ENCODE measurements around the gene KMT2C. TPM values are rescaled to one million over a fixed set of nuclear protein-coding genes. Genes with fewer than 3 reads are reported as not detected.
"Not testable (repeated sequence)": the region's sequence is repeated elsewhere in the genome, so short reads cannot be mapped to it uniquely, and the experiment has no call there.

KMT2C gene
- total RNA-seq, 1 donor from 2014 or later: 101 TPM

GRCh38 chr7:152477079-152477478 lies 41.3 kb upstream of the KMT2C start:
- TF ChIP-seq CTCF (IDR thresholded peaks at IDR 0.05): no peak
- H3K36me3 ChIP-seq: no peaks in the 10 kb centered on the region
- DNase-seq (no peak), ATAC-seq (no peak)
- intact Hi-C loops (cut with DNase I): no loop called here
- H3K4me3 ChIP-seq: no peak overlapping the region
- H3K9me3 ChIP-seq: no peaks in the 10 kb centered on the region
- no peaks in the 10 kb centered on the region for H3K4me1 ChIP-seq
- no peak overlapping the region for H3K27ac ChIP-seq
- H3K27me3 ChIP-seq (ENCODE audit: low read depth): no peaks in the 10 kb centered on the region

GRCh38 chr7:152476551-152476950 lies 40.7 kb upstream of the KMT2C start:
- H3K27me3 ChIP-seq (ENCODE audit: low read depth): no peaks in the 10 kb centered on the region
- intact Hi-C loops (cut with DNase I): no loop called here
- ATAC-seq (no peak), DNase-seq (no peak)
- H3K9me3 ChIP-seq: no peaks in the 10 kb centered on the region
- H3K27ac ChIP-seq: no peak overlapping the region
- H3K4me3 ChIP-seq: no peak overlapping the region
- H3K4me1 ChIP-seq: no peaks in the 10 kb centered on the region
- no peaks in the 10 kb centered on the region for H3K36me3 ChIP-seq
- no peak for TF ChIP-seq CTCF (IDR thresholded peaks at IDR 0.05)

- H3K36me3 ChIP-seq; H3K27me3 ChIP-seq (ENCODE audit: low read depth); DNase-seq; H3K4me3 ChIP-seq; H3K9me3 ChIP-seq; intact Hi-C loops (cut with DNase I); ATAC-seq; H3K4me1 ChIP-seq: not testable (repeated sequence)
- peak overlapping the region; percentile 7 for H3K27ac ChIP-seq
These were observed 35.3 kb upstream of the KMT2C start for GRCh38 chr7:152471023-152471620.

GRCh38 chr7:152470251-152471022 lies 34.6 kb upstream of the KMT2C start:
- H3K4me3 ChIP-seq; H3K36me3 ChIP-seq; intact Hi-C loops (cut with DNase I); DNase-seq; H3K27me3 ChIP-seq (ENCODE audit: low read depth); H3K9me3 ChIP-seq; H3K4me1 ChIP-seq: not testable (repeated sequence)
- peak overlapping the region; percentile 7 for H3K27ac ChIP-seq
- ATAC-seq: peak; percentile 39 to 64

GRCh38 chr7:152469576-152469975 lies 33.8 kb upstream of the KMT2C start:
- H3K4me1 ChIP-seq; H3K9me3 ChIP-seq; intact Hi-C loops (cut with DNase I); H3K27me3 ChIP-seq (ENCODE audit: low read depth); H3K36me3 ChIP-seq; DNase-seq; ATAC-seq; H3K27ac ChIP-seq; H3K4me3 ChIP-seq: not testable (repeated sequence)

GRCh38 chr7:152467225-152467624 lies 31.4 kb upstream of the KMT2C start:
- no peak overlapping the region for H3K4me3 ChIP-seq
- ATAC-seq (no peak), DNase-seq (no peak)
- H3K9me3 ChIP-seq: no peaks in the 10 kb centered on the region
- intact Hi-C loops (cut with DNase I): no loop called here
- no peaks in the 10 kb centered on the region for H3K36me3 ChIP-seq
- H3K27me3 ChIP-seq (ENCODE audit: low read depth): no peaks in the 10 kb centered on the region
- no peak for TF ChIP-seq CTCF (IDR thresholded peaks at IDR 0.05)
- H3K4me1 ChIP-seq: peaks cover 15% of the 10 kb centered on the region
- H3K27ac ChIP-seq: no peak overlapping the region

- Histone ChIP-seq H3K27me3 (ENCODE audit: low read depth) (no peaks in the 10 kb centered on the region), H3K36me3 (no peaks in the 10 kb centered on the region), H3K4me1 (peaks cover 25% of the 10 kb centered on the region), H3K4me3 (peak overlapping the region; percentile 83), H3K9me3 (no peaks in the 10 kb centered on the region), H3K27ac (peak overlapping the region; percentile 100)
- ATAC-seq: no peak
- DNase-seq: no peak
- no peak for TF ChIP-seq CTCF (IDR thresholded peaks at IDR 0.05)
- intact Hi-C loops (cut with DNase I): no loop called here
These were observed 29.2 kb upstream of the KMT2C start for GRCh38 chr7:152465119-152465387.

All from lower lobe of right lung (tissue), 2 donors.